GM23338 (cell line): Measurements from ENCODE around the gene ORAI3. TPM values are rescaled to one million over a fixed set of nuclear protein-coding genes. Genes with fewer than 3 reads are reported as not detected.

Source experiments
- ATAC-seq: fragments of 200-7000 bp; cut with Tn5 transposase; 3 replicates; pipeline ENCODE4 v1.9.1; 2020
- DNase-seq: peaks from one replicate; pipeline ENCODE4 v3.0.0-alpha.2; 2015; ENCODE audit warnings: low spot score
- H2AFZ ChIP-seq: fragments of 200-600 bp; sonication (generic); 2 replicates; pipeline ENCODE4 v1.8.0; 2016; ENCODE audit warnings: antibody characterized with exemption, mild to moderate bottlenecking, moderate library complexity
- H3F3A ChIP-seq: fragments of 200-600 bp; sonication (generic); replicated peaks from 2 replicates; pipeline ENCODE4 v1.8.0; 2017; ENCODE audit warnings: antibody characterized with exemption, mixed run types, low read depth
- H3K27ac ChIP-seq: fragments of 200-600 bp; sonication (generic); 2 replicates; pipeline ENCODE4 v1.6.1; 2016; ENCODE audit warnings: low read depth
- H3K27me3 ChIP-seq: fragments of 200-600 bp; sonication (generic); 2 replicates; pipeline ENCODE4 v1.8.0; 2016; ENCODE audit warnings: mild to moderate bottlenecking, mixed run types, moderate library complexity; ENCODE audit not compliant: insufficient read depth
- H3K36me3 ChIP-seq: fragments of 200-600 bp; sonication (generic); 2 replicates; pipeline ENCODE4 v1.8.0; 2016; ENCODE audit warnings: mild to moderate bottlenecking; ENCODE audit not compliant: insufficient read depth
- H3K4me1 ChIP-seq: fragments of 200-600 bp; sonication (generic); 2 replicates; pipeline ENCODE4 v1.8.0; 2016; ENCODE audit warnings: mild to moderate bottlenecking, moderate library complexity; ENCODE audit not compliant: insufficient read depth
- H3K4me2 ChIP-seq: fragments of 200-600 bp; sonication (generic); 2 replicates; pipeline ENCODE4 v1.7.1; 2017; ENCODE audit warnings: mixed run types
- H3K4me3 ChIP-seq: fragments of 200-600 bp; sonication (generic); 2 replicates; pipeline ENCODE4 v1.6.1; 2016; ENCODE audit warnings: mixed run types
- H3K79me2 ChIP-seq: fragments of 200-600 bp; sonication (generic); replicated peaks from 2 replicates; pipeline ENCODE4 v1.8.0; 2017; ENCODE audit warnings: mild to moderate bottlenecking; ENCODE audit not compliant: insufficient read depth
- H3K9me2 ChIP-seq: fragments of 200-600 bp; sonication (generic); 2 replicates; pipeline ENCODE4 v1.8.0; 2017; ENCODE audit not compliant: insufficient read depth
- H4K20me1 ChIP-seq: fragments of 200-600 bp; sonication (generic); replicated peaks from 2 replicates; pipeline ENCODE4 v1.8.0; 2017; ENCODE audit warnings: mild to moderate bottlenecking; ENCODE audit not compliant: insufficient read depth
- H3K27ac Mint-ChIP-seq: 2 replicates; pipeline ENCODE4 v1.8.0; 2020; ENCODE audit warnings: inconsistent platforms, mild to moderate bottlenecking, moderate library complexity, mixed read lengths
- H3K27me3 Mint-ChIP-seq: 3 replicates; pipeline ENCODE4 v1.8.0; 2022; ENCODE audit warnings: low read depth, mild to moderate bottlenecking, moderate library complexity, mixed read lengths, inconsistent platforms; ENCODE audit not compliant: insufficient read depth, poor library complexity
- H3K36me3 Mint-ChIP-seq: 3 replicates; pipeline ENCODE4 v1.8.0; 2021; ENCODE audit warnings: low read depth, mild to moderate bottlenecking, inconsistent platforms, moderate library complexity, mixed read lengths
- H3K4me1 Mint-ChIP-seq: 3 replicates; pipeline ENCODE4 v1.8.0; 2020; ENCODE audit warnings: mild to moderate bottlenecking, inconsistent platforms, mixed read lengths
- H3K4me3 Mint-ChIP-seq: 3 replicates; pipeline ENCODE4 v1.8.0; 2021; ENCODE audit warnings: moderate library complexity, mild to moderate bottlenecking, inconsistent platforms, mixed read lengths
- H3K9me3 Mint-ChIP-seq: 3 replicates; pipeline ENCODE4 v1.8.0; 2020; ENCODE audit warnings: moderate library complexity, mild to moderate bottlenecking, inconsistent platforms, mixed read lengths
- CREB1 ChIP-seq: fragments of 250-450 bp; sonication (Bioruptor Pico); IDR thresholded peaks from 2 replicates; pipeline ENCODE4 v1.5.0; 2020; ENCODE audit warnings: low read depth, mild to moderate bottlenecking, moderate library complexity
- EZH2 ChIP-seq: fragments of 200-600 bp; sonication (generic); IDR thresholded peaks from one replicate; pipeline ENCODE4 v1.8.0; 2017; ENCODE audit warnings: antibody characterized with exemption, mild to moderate bottlenecking, low read depth; ENCODE audit not compliant: unreplicated experiment
- JUNB ChIP-seq: IDR thresholded peaks from one replicate; pipeline ENCODE4 v1.6.1; 2016; ENCODE audit warnings: antibody characterized with exemption; ENCODE audit not compliant: unreplicated experiment
- NANOG ChIP-seq: IDR thresholded peaks from 2 replicates; pipeline ENCODE4 v1.6.1; 2016; ENCODE audit warnings: antibody characterized with exemption, borderline replicate concordance
- POLR2AphosphoS5 ChIP-seq: IDR thresholded peaks from 2 replicates; pipeline ENCODE4 v1.6.1; 2016; ENCODE audit warnings: antibody characterized with exemption, low read depth
- ZNF331 ChIP-seq: fragments of 250-450 bp; sonication (Bioruptor Pico); IDR thresholded peaks from 2 replicates; pipeline ENCODE4 v1.5.0; 2020; ENCODE audit warnings: low read depth, mild to moderate bottlenecking, moderate library complexity
- polyA plus RNA-seq: library from polyadenylated mRNA; unstranded; fragments of >200 nt; fragmentation: Nextera tagmentation; extraction: Ambion mirVana; gene quantifications from 2 replicates; pipeline ENCODE4 v1.2.1, GENCODE V29; 2016
- total RNA-seq: library from RNA; depleted of rRNA; stranded (reverse); fragments of >200 nt; shearing (Covaris generic); gene quantifications from 2 replicates; pipeline ENCODE4 v1.2.3, GENCODE V29; 2014
- TF ChIP-seq, protein P1 (sequence below), 2 experiments: fragments of 200-600 bp in 1 of 2; sonication (generic) in 1 of 2; conservative IDR thresholded peaks; 2 replicates each; pipeline versions ENCODE4 v1.5.1 to v1.6.1; 2016 to 2017; ENCODE audit warnings: antibody characterized with exemption in 2 of 2, low read depth in 2 of 2, mild to moderate bottlenecking in 2 of 2, moderate library complexity in 1 of 2
- TF ChIP-seq, protein P2 (sequence below): IDR thresholded peaks from 2 replicates; pipeline ENCODE4 v1.6.1; 2016; ENCODE audit warnings: antibody characterized with exemption
- TF ChIP-seq, protein P3 (sequence below): IDR thresholded peaks from one replicate; pipeline ENCODE4 v1.6.1; 2018; ENCODE audit warnings: antibody characterized with exemption; ENCODE audit not compliant: unreplicated experiment

The ORAI3 gene
- total and polyA plus RNA-seq, 2 experiments from 2014 or later = 6.9 to 15.9 TPM

DNA sequence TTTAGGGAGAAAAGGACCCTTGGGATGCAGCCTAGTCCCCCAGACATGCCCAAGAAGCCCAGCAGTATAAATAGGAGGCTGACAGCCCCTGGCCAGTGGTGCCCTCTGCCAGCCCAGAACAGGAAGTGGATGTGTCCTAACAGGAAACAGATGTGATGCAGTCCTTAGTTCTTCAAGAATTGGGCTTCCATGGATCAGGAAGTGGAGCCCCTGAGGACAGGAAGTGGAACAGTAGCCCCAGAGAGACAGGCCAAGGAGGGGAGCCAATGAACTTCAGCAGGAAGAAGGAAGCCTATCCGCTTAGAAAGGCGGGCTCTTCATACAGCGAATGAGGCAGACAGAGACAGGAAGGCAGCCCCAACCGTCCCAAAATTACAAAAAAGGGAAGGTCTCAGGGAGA, 45.3 kb upstream of the ORAI3 start (continued):
- TF ChIP-seq, protein P1, sequence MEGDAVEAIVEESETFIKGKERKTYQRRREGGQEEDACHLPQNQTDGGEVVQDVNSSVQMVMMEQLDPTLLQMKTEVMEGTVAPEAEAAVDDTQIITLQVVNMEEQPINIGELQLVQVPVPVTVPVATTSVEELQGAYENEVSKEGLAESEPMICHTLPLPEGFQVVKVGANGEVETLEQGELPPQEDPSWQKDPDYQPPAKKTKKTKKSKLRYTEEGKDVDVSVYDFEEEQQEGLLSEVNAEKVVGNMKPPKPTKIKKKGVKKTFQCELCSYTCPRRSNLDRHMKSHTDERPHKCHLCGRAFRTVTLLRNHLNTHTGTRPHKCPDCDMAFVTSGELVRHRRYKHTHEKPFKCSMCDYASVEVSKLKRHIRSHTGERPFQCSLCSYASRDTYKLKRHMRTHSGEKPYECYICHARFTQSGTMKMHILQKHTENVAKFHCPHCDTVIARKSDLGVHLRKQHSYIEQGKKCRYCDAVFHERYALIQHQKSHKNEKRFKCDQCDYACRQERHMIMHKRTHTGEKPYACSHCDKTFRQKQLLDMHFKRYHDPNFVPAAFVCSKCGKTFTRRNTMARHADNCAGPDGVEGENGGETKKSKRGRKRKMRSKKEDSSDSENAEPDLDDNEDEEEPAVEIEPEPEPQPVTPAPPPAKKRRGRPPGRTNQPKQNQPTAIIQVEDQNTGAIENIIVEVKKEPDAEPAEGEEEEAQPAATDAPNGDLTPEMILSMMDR (conservative IDR thresholded peaks at IDR 0.05; ENCODE audit: low read depth in 2 of 2) = no peak
- TF ChIP-seq POLR2AphosphoS5 = no peak
- no peak for TF ChIP-seq NANOG
- TF ChIP-seq, protein P2, sequence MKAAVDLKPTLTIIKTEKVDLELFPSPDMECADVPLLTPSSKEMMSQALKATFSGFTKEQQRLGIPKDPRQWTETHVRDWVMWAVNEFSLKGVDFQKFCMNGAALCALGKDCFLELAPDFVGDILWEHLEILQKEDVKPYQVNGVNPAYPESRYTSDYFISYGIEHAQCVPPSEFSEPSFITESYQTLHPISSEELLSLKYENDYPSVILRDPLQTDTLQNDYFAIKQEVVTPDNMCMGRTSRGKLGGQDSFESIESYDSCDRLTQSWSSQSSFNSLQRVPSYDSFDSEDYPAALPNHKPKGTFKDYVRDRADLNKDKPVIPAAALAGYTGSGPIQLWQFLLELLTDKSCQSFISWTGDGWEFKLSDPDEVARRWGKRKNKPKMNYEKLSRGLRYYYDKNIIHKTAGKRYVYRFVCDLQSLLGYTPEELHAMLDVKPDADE = no peak
- TF ChIP-seq, protein P3, sequence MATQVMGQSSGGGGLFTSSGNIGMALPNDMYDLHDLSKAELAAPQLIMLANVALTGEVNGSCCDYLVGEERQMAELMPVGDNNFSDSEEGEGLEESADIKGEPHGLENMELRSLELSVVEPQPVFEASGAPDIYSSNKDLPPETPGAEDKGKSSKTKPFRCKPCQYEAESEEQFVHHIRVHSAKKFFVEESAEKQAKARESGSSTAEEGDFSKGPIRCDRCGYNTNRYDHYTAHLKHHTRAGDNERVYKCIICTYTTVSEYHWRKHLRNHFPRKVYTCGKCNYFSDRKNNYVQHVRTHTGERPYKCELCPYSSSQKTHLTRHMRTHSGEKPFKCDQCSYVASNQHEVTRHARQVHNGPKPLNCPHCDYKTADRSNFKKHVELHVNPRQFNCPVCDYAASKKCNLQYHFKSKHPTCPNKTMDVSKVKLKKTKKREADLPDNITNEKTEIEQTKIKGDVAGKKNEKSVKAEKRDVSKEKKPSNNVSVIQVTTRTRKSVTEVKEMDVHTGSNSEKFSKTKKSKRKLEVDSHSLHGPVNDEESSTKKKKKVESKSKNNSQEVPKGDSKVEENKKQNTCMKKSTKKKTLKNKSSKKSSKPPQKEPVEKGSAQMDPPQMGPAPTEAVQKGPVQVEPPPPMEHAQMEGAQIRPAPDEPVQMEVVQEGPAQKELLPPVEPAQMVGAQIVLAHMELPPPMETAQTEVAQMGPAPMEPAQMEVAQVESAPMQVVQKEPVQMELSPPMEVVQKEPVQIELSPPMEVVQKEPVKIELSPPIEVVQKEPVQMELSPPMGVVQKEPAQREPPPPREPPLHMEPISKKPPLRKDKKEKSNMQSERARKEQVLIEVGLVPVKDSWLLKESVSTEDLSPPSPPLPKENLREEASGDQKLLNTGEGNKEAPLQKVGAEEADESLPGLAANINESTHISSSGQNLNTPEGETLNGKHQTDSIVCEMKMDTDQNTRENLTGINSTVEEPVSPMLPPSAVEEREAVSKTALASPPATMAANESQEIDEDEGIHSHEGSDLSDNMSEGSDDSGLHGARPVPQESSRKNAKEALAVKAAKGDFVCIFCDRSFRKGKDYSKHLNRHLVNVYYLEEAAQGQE = no peak
- TF ChIP-seq ZNF331 (CRISPR knock-in tag) = no peak
- TF ChIP-seq CREB1 = no peak
- no peak for TF ChIP-seq JUNB
- no peak for TF ChIP-seq EZH2

DNA sequence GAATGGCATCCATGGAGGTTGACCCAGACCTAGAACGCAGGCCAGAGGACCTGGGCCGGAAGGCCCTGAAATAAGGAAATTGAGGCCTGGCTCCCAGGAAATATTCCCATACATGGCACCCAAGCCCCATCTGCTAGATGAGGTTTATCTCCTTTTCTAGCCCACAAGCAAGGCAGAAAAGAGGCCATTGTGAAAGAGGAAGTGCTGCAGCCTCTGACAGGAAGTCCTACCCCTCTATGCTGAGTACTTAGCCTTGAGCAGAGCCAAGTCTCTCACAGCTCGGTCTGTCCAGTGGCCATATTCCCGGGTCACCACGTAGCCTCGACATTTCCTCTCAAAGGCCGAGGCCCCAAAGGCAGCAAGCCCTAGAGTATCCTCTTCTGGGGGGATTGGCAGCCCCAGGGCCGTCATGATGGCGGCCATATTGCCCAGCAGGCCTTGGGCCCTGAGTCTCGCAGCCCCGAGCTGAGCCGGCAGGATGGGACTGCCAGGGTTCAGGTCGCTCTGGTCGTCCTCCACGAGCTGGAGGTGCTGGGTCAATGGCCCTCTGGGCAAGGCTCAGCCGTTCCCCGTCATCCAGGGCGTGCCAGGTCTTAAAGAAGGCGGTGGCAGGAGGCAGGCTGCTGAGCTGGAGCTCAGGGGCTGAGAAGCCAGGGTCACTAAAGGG, 44.6 kb upstream of the ORAI3 start:
- H3K27me3 ChIP-seq = peaks cover 18% of the 10 kb centered on the region
- TF ChIP-seq POLR2AphosphoS5 (no peak), EZH2 (no peak)
- H3K79me2 ChIP-seq = no peaks in the 10 kb centered on the region
- no peak overlapping the region for H3K4me3 ChIP-seq
- Mint-ChIP-seq H3K9me3 (no peaks in the 10 kb centered on the region; the same call in 2 of the 3 replicates), H3K36me3 (no peaks in the 10 kb centered on the region), H3K4me1 (peaks cover 9% of the 10 kb centered on the region), H3K4me3 (no peak overlapping the region), H3K27me3 (peaks cover 10% of the 10 kb centered on the region), H3K27ac (no peak overlapping the region)
- H3F3A ChIP-seq = peaks cover 9% of the 10 kb centered on the region; the same call in 1 of the 2 replicates
- DNase-seq = no peak
- H3K9me2 ChIP-seq = peaks cover 7% of the 10 kb centered on the region; the same call in 1 of the 2 replicates
- no peaks in the 10 kb centered on the region for H4K20me1 ChIP-seq
- H3K36me3 ChIP-seq = no peaks in the 10 kb centered on the region
- H2AFZ ChIP-seq = 0 out of 2 replicates have a peak overlapping the region, but pooled peaks have one; percentile 14
- ATAC-seq = no peak
- no peak overlapping the region for H3K4me2 ChIP-seq
- no peak overlapping the region for H3K27ac ChIP-seq
- peaks cover 6% of the 10 kb centered on the region for H3K4me1 ChIP-seq
